Osteoblast (primary cell): ENCODE data around the gene SCN10A. TPM values are rescaled to one million over a fixed set of nuclear protein-coding genes. Genes with fewer than 3 reads are reported as not detected.

Experiments used
- DNase-seq: peaks from one replicate; pipeline ENCODE4 v3.0.0; 2011; ENCODE audit warnings: low spot score, mixed read lengths; ENCODE audit not compliant: insufficient read length; ENCODE audit errors: missing footprints
- H2AFZ ChIP-seq: 2 replicates; pipeline ENCODE4 v1.6.0; 2011; ENCODE audit warnings: mild to moderate bottlenecking, low read length
- H3K27ac ChIP-seq: 2 replicates; pipeline ENCODE4 v1.5.1; 2011; ENCODE audit warnings: mild to moderate bottlenecking, low read depth, low read length, moderate library complexity
- H3K27me3 ChIP-seq: 2 replicates; pipeline ENCODE4 v1.6.0; 2012; ENCODE audit warnings: mild to moderate bottlenecking, control low read depth, inconsistent platforms, low read length, moderate library complexity; ENCODE audit not compliant: insufficient read depth
- H3K36me3 ChIP-seq: 2 replicates; pipeline ENCODE4 v1.5.1; 2011; ENCODE audit warnings: mild to moderate bottlenecking, low read length, control low read depth, moderate library complexity; ENCODE audit not compliant: insufficient read depth
- H3K4me1 ChIP-seq: 2 replicates; pipeline ENCODE4 v1.5.1; 2011; ENCODE audit warnings: mild to moderate bottlenecking, low read length, control low read depth, moderate library complexity; ENCODE audit not compliant: insufficient read depth
- H3K4me2 ChIP-seq: 2 replicates; pipeline ENCODE4 v1.6.0; 2011; ENCODE audit warnings: mild to moderate bottlenecking, low read length; ENCODE audit not compliant: insufficient read depth
- H3K4me3 ChIP-seq: fragments of 200-600 bp; sonication (generic); 3 replicates; pipeline ENCODE4 v1.5.1; 2012; ENCODE audit warnings: mild to moderate bottlenecking, low read length, inconsistent platforms; ENCODE audit not compliant: insufficient read depth
- H3K79me2 ChIP-seq: 2 replicates; pipeline ENCODE4 v1.6.0; 2012; ENCODE audit warnings: mild to moderate bottlenecking, low read length, control low read depth, inconsistent platforms; ENCODE audit not compliant: insufficient read depth
- H3K9me3 ChIP-seq: 2 replicates; pipeline ENCODE4 v1.5.1; 2011; ENCODE audit warnings: low read depth, low read length, control low read depth
- H4K20me1 ChIP-seq: 2 replicates; pipeline ENCODE4 v1.6.0; 2012; ENCODE audit warnings: mild to moderate bottlenecking, low read length, control low read depth; ENCODE audit not compliant: insufficient read depth
- CTCF ChIP-seq: IDR thresholded peaks from 2 replicates; pipeline ENCODE4 v1.5.1; 2011; ENCODE audit warnings: mild to moderate bottlenecking, low read depth, low read length, moderate library complexity; ENCODE audit errors: extremely low read depth
- total RNA-seq: library from RNA; depleted of rRNA; stranded (reverse); fragments of >200 nt; gene quantifications from 2 replicates; pipeline ENCODE4 v1.2.3, GENCODE V29; 2012

The SCN10A gene
- total RNA-seq, 1 donor: not detected

DNA sequence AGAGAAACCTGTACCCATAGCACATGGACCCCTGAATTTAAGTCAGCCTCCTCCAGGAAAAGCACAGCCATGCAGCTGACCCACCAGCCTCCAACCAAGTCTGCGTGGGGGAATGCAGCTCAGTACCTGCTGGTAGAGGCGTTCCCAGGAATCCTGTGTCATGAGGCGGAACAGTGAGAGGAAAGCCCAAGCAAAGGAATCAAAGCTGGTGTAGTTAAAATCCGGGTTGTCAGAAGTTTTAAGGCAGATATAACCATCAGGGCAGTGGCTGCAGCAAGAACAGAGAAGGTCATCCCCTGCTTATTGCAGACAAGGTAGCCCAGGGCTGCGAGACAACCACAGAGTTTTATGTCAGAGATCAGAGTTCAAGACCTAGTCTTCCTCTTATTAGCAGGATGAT lies 59.1 kb downstream of the SCN10A start:
- TF ChIP-seq CTCF: no peak
- H3K36me3 ChIP-seq: no peaks in the 10 kb centered on the region

DNA sequence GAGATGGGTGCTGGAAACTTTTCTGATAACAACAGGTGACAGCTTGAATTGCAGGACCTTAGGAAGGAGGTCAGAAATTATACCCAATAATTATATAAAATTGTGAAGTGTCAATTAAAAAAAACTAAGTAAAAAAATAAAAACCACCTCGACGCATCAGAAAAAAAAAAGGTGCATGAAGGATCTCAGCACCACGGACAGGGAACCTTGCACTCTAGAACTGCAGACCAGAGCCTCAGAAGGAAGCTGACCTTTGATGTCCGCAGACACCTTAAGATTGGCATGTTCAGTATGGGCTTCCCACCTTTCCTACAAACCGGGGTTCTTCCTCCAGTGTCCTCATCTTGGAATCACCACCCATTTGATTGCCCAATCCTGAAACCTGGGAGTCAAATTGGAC lies 60.9 kb downstream of the SCN10A start:
- H3K4me2 ChIP-seq: no peak overlapping the region
- DNase-seq: no peak
- H3K36me3 ChIP-seq: no peaks in the 10 kb centered on the region
- no peaks in the 10 kb centered on the region for H3K4me1 ChIP-seq
- H2AFZ ChIP-seq: no peak overlapping the region
- H3K79me2 ChIP-seq: no peaks in the 10 kb centered on the region
- H3K27me3 ChIP-seq: no peaks in the 10 kb centered on the region
- no peak overlapping the region for H3K27ac ChIP-seq
- no peaks in the 10 kb centered on the region for H3K9me3 ChIP-seq
- H4K20me1 ChIP-seq: no peaks in the 10 kb centered on the region
- TF ChIP-seq CTCF: no peak
- H3K4me3 ChIP-seq: no peak overlapping the region

More for the DNA sequence above, 59.1 kb downstream of the SCN10A start:
- Histone ChIP-seq H3K4me1 (no peaks in the 10 kb centered on the region), H3K27me3 (no peaks in the 10 kb centered on the region), H3K79me2 (no peaks in the 10 kb centered on the region), H4K20me1 (no peaks in the 10 kb centered on the region), H3K27ac (no peak overlapping the region), H3K4me3 (no peak overlapping the region), H3K9me3 (no peaks in the 10 kb centered on the region), H2AFZ (no peak overlapping the region), H3K4me2 (no peak overlapping the region)
- DNase-seq: no peak

DNA sequence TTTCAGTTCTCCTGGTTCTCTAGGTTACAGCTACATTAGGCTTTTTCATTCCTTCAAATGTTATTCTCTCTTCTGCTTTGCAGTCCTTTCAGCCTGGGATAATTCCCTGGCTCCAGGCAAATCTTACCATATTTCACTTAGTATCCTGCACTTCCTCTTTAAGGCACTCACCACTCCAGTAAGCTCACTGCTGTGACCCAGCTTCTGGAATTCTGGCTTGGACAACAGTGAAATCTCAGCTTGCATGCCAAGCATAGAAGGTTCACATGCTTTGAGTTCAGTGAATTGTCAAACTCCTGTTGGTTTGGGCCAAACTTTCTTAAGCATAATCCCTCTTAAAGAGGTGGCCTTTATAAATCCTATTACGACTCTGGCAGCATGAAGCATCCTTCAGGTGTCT lies 69.4 kb downstream of the SCN10A start:
- Histone ChIP-seq H3K79me2 (no peaks in the 10 kb centered on the region), H2AFZ (no peak overlapping the region), H3K27ac (no peak overlapping the region), H4K20me1 (no peaks in the 10 kb centered on the region), H3K4me2 (no peak overlapping the region), H3K4me1 (no peaks in the 10 kb centered on the region), H3K36me3 (no peaks in the 10 kb centered on the region), H3K9me3 (no peaks in the 10 kb centered on the region), H3K4me3 (no peak overlapping the region), H3K27me3 (no peaks in the 10 kb centered on the region)
- DNase-seq: no peak
- no peak for TF ChIP-seq CTCF

DNA sequence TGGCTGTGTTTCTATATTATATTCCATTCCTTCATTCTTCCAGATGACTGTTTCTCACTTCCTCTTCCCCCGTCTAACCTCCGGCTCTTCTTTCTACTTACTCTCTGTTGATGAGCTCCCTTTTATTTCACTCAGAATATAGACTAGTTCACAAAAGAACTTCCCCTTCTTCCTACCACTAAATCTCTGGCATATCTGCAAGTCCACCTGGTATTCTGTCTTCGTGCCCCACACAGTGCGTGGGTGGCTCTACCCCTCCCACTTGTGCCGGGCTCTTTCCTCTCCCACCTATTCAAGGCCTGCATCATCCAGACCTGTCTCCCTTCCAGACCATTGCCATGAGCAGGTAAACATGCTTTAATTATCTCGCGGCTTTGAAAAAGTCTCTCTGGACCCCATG lies 73.0 kb downstream of the SCN10A start:
- Histone ChIP-seq H3K4me1 (no peaks in the 10 kb centered on the region), H3K27me3 (no peaks in the 10 kb centered on the region), H3K79me2 (no peaks in the 10 kb centered on the region), H3K27ac (no peak overlapping the region), H3K36me3 (no peaks in the 10 kb centered on the region), H4K20me1 (no peaks in the 10 kb centered on the region), H3K4me2 (no peak overlapping the region), H3K4me3 (no peak overlapping the region), H3K9me3 (no peaks in the 10 kb centered on the region), H2AFZ (no peak overlapping the region)
- no peak for TF ChIP-seq CTCF
- no peak for DNase-seq
